Stomach (tissue), 4 donors: Measurements from ENCODE around the gene CALML6.

Experiments used
- CTCF ChIP-seq, 7 experiments: fragments of 450-650 bp in 4 of 7; fragments of 200-600 bp in 3 of 7; sonication (generic) in 3 of 7; IDR thresholded peaks; one replicate each; pipeline ENCODE4 v1.5.1; 2016 to 2019; ENCODE audit warnings: antibody characterized with exemption in 7 of 7, control low read depth in 2 of 7, mild to moderate bottlenecking in 1 of 7
- EP300 ChIP-seq: sonication (generic); formaldehyde crosslinking; IDR thresholded peaks from one replicate; pipeline ENCODE4 v1.6.1; 2017; ENCODE audit warnings: antibody characterized with exemption
- POLR2A ChIP-seq, 4 donors: fragments of 450-650 bp; IDR thresholded peaks; one replicate each; pipeline ENCODE4 v1.6.1; 2016; ENCODE audit warnings: antibody characterized with exemption in 4 of 4, control low read depth in 2 of 4, mild to moderate bottlenecking in 1 of 4, moderate library complexity in 1 of 4
- POLR2AphosphoS5 ChIP-seq, 3 donors: sonication (generic); formaldehyde crosslinking; IDR thresholded peaks; one replicate each; pipeline ENCODE4 v1.6.1; 2016; ENCODE audit warnings: antibody characterized with exemption in 3 of 3

DNA sequence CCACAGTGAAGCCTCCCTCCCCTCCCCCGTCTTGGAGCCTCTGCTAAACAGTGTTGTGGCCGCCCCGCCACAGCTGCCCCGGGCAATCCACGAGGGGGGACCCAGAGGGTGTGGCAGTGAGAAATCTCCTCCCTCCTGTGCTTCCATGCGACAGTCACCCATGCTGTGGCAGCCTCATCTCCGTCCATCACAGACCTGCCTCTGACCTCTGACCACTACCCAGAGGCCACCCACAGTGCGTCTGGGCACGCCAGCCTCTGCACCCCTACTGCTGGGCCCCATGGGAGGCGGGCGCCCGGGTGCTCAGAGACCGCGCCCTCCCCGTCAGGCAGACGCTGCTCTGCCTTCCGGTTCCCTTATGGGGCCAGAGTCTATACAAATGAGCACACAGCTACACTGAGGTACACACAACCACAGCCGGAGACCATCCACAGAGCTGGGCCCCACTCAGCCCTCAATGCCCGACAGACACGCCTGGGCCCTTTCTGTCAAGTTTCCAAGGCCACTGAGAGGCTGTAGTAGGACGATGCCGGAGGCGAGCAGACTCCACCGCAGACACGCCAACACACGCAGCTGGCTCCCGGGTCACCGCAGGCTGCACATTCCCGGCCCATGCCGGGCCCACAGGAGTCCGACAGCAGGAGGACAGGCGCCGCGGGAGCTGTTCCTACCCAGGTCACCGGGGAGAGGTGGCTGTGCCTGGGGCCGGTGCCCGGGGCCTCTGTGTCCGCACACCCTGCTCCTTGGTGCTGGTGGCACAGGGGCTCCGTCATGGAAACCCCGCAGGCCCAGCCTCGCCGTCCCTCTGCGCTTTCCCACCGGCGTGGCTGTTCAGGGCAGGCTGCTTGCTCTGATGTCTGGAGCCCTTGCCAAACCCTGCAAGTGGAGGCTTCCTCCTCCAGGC is 27.9 kb downstream of the CALML6 start:
- TF ChIP-seq CTCF (IDR thresholded peaks at IDR 0.05) = no peak
- no peak for TF ChIP-seq EP300
- no peak for TF ChIP-seq POLR2A (IDR thresholded peaks at IDR 0.05)
- no peak for TF ChIP-seq POLR2AphosphoS5 (IDR thresholded peaks at IDR 0.05)
